Stimulated activated CD4-positive, alpha-beta T cell treated with anti-CD3 and anti-CD28 coated beads, TNF-alpha, amount 100 ng/mL, for 4 hours (primary cell): ENCODE measurements around the gene VSIR.

ENCODE experiments used
- DNase-seq, 3 experiments: peaks; one replicate each; pipeline ENCODE4 v3.0.0-alpha.2; 2020; ENCODE audit warnings: low read depth in 3 of 3

VSIR gene

GRCh38 chr10:71773221-71773971, at the start of gene VSIR:
VSIR (minus strand) TSS chr10:71773520; CDS start chr10:71773439, 81 bp downstream.
- peak; percentile 93 to 96 (median 94) for DNase-seq

- DNase-seq, result no peak
These were observed 48.8 kb upstream of the VSIR start for GRCh38 chr10:71821909-71822763.

- DNase-seq, result no peak
These were observed 47.6 kb upstream of the VSIR start for GRCh38 chr10:71820966-71821365.

- no peak for DNase-seq
These were observed 46.7 kb upstream of the VSIR start for GRCh38 chr10:71819985-71820384.

- no peak for DNase-seq
These were observed 46.1 kb upstream of the VSIR start for GRCh38 chr10:71819441-71819861.

- DNase-seq, result no peak
These were observed 45.4 kb upstream of the VSIR start for GRCh38 chr10:71818674-71819260.

GRCh38 chr10:71817831-71818655, 44.7 kb upstream of the VSIR start:
- DNase-seq, result no peak

GRCh38 chr10:71816936-71817618, 43.8 kb upstream of the VSIR start:
- no peak for DNase-seq

- no peak for DNase-seq
These were observed 43.1 kb upstream of the VSIR start for GRCh38 chr10:71816421-71816851.

- no peak for DNase-seq
These were observed 42.3 kb upstream of the VSIR start for GRCh38 chr10:71815515-71816130.

GRCh38 chr10:71814922-71815411, 41.6 kb upstream of the VSIR start:
- no peak for DNase-seq

- DNase-seq, result no peak
These were observed 39.7 kb upstream of the VSIR start for GRCh38 chr10:71812913-71813590.

GRCh38 chr10:71812016-71812912, 38.9 kb upstream of the VSIR start:
- DNase-seq, result peak; percentile 66 to 75 (median 66)

- DNase-seq, result no peak
These were observed 38.0 kb upstream of the VSIR start for GRCh38 chr10:71811351-71811750.

- no peak for DNase-seq
These were observed 36.9 kb upstream of the VSIR start for GRCh38 chr10:71810048-71810750.

- no peak for DNase-seq
These were observed 36.3 kb upstream of the VSIR start for GRCh38 chr10:71809628-71810027.

- DNase-seq, result no peak
These were observed 34.5 kb upstream of the VSIR start for GRCh38 chr10:71807557-71808510.
